Erythroblast (primary cell): Measurements from ENCODE around the gene ITPR3.

ENCODE experiments used
- GATA1 ChIP-seq: IDR thresholded peaks from 2 replicates; pipeline ENCODE4 v1.6.1; 2011; ENCODE audit warnings: low read depth, mild to moderate bottlenecking, control low read depth, low read length, moderate library complexity
- POLR2A ChIP-seq: IDR thresholded peaks from 2 replicates; pipeline ENCODE4 v1.6.1; 2011; ENCODE audit warnings: mild to moderate bottlenecking, low read length

DNA sequence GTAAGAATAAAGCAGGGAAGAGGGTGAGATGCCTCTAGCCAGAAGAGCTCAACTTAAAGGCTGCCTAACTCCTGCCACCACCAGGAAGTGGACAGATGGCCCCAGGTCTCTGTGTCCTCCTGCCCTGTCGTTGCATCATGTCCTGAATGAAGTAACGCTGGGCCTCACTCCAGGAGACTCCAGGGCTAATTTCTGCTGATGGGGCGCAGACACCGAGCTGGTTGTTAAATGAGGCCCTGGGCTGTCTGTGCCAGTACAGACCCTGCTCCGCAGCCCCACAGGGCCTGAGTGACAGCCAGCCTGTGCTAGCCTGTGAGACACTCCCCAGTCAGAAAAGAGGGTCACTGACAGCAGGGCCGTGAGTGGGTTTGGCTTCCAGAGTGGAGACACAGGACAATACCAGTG, 119.1 kb downstream of the ITPR3 start:
- no peak for TF ChIP-seq POLR2A
- TF ChIP-seq GATA1: no peak
